DMS79 (cell line): Measurements from ENCODE around the gene DHRS1.
A peak's percentile ranks its signal among the peaks of the same experiment; 100 is the strongest.

Experiments used
- DNase-seq: peaks from one replicate; lab custom pipeline; 2025; lab: John Stamatoyannopoulos, UW

The DHRS1 gene

GRCh38 chr14:24299255-24300191 is at the start of gene DHRS1, which contains the start of gene NOP9:
DHRS1 (minus strand) TSS chr14:24299780; CDS start chr14:24299106, 674 bp downstream.
NOP9 (plus strand) TSS chr14:24299850; CDS start chr14:24299955, 105 bp downstream.
- peak; percentile 44 for DNase-seq

- no peak for DNase-seq
Observed at GRCh38 chr14:24348186-24348585, 48.6 kb upstream of the DHRS1 start.

GRCh38 chr14:24347134-24347533 is 47.6 kb upstream of the DHRS1 start:
- no peak for DNase-seq

- no peak for DNase-seq
Observed at GRCh38 chr14:24343795-24344660, 44.4 kb upstream of the DHRS1 start.

- no peak for DNase-seq
Observed at GRCh38 chr14:24342889-24343288, 43.3 kb upstream of the DHRS1 start.

- DNase-seq = no peak
Observed at GRCh38 chr14:24340606-24341005, 41.0 kb upstream of the DHRS1 start.

- DNase-seq = no peak
Observed at GRCh38 chr14:24339284-24340151, 39.9 kb upstream of the DHRS1 start, which contains the start of gene RIPK3. RIPK3 (minus strand) TSS chr14:24339991; CDS start chr14:24339826, 165 bp downstream.

GRCh38 chr14:24338843-24339242 is 39.3 kb upstream of the DHRS1 start:
- no peak for DNase-seq

- no peak for DNase-seq
Observed at GRCh38 chr14:24337824-24338175, 38.2 kb upstream of the DHRS1 start.

- no peak for DNase-seq
Observed at GRCh38 chr14:24337144-24337823, 37.7 kb upstream of the DHRS1 start.

- DNase-seq = no peak
Observed at GRCh38 chr14:24335461-24336171, 36.0 kb upstream of the DHRS1 start.

GRCh38 chr14:24334431-24335291 is 35.1 kb upstream of the DHRS1 start, which contains the start of gene ADCY4:
ADCY4 (minus strand) TSS chr14:24335071; CDS start chr14:24334652, 419 bp downstream.
- no peak for DNase-seq

- peak; percentile 85 for DNase-seq
Observed at GRCh38 chr14:24332268-24332993, 32.9 kb upstream of the DHRS1 start.

GRCh38 chr14:24331731-24332267 is 32.2 kb upstream of the DHRS1 start:
- no peak for DNase-seq

GRCh38 chr14:24330973-24331674 is 31.5 kb upstream of the DHRS1 start:
- no peak for DNase-seq

GRCh38 chr14:24329736-24330135 is 30.2 kb upstream of the DHRS1 start:
- no peak for DNase-seq

- no peak for DNase-seq
Observed at GRCh38 chr14:24329073-24329663, 29.6 kb upstream of the DHRS1 start.
